Measurements from ENCODE around the gene PRDM1.
A peak's percentile ranks its signal among the peaks of the same experiment; 100 is the strongest.

Gene PRDM1

DNA sequence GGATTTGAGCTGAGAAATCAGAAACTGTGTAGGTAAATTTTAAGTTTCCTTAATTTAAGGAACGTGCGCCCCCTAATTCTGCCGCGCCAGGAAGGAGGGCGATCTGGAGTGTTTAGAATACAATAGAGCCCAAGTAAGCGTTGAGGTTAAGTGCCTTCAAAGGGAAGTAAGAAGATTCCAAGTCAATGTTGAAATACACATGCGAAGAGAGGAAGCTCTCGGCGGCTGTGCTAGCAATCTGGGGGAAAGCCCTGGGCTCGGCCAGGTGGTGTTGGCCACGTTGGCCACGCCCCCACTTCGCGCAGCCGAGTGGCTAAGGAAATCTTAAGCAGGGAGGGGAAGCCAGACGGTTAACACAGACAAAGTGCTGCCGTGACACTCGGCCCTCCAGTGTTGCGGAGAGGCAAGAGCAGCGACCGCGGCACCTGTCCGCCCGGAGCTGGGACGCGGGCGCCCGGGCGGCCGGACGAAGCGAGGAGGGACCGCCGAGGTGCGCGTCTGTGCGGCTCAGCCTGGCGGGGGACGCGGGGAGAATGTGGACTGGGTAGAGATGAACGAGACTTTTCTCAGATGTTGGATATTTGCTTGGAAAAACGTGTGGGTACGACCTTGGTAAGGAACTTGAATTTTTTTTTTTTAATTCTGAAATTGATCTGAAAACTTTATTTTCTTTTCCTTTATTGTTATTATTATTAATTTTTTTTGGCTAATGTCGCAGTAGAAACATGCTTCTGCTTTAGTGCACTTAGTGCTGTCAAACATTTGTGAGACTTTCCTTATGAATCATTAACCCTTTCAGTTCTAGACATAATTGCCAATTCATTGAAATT is at the start of gene PRDM1:
Gene PRDM1 (plus strand): TSS at position 353 of the 830 bp plus-strand sequence. CDS start 218 bp downstream, at position 571.
- DNase-seq (ENCODE audit: low read depth): no peak

GRCh38 chr6:106037060-106037459 is 49.1 kb upstream of the PRDM1 start:
- no peak for DNase-seq (ENCODE audit: low read depth)

DNA sequence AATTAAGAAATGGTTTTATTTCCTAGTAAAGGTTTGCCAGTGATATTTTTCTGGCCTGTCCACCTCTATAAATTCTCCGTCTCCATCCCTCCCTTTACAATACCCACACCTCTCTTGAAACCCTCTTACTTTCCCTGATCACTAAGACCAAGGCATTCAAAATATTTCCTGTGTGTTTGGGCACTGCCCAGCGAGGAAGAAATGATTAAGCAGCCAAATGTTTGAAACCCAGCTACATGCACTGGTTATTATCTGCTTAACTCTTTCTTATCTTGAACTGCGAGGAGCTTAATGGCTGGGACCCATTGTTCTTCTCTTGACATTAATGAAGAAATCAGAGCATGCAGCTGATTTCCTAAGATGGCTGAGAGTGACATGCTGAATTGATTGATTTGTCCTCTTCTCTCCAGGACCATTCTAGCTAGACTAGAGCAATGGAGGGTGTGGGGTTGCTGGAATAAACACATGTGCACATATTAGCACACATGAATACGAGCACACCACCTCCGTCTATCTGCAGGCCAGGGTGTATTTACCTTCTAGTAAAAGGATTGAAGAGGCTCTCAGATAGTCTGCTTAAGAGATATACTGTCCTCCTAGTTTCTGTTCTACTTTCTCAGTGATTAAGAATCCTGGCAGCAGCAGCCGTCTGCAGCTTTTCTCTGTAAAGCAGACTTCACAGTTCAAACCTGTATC is 46.1 kb upstream of the PRDM1 start:
- DNase-seq (ENCODE audit: low read depth): no peak

DNA sequence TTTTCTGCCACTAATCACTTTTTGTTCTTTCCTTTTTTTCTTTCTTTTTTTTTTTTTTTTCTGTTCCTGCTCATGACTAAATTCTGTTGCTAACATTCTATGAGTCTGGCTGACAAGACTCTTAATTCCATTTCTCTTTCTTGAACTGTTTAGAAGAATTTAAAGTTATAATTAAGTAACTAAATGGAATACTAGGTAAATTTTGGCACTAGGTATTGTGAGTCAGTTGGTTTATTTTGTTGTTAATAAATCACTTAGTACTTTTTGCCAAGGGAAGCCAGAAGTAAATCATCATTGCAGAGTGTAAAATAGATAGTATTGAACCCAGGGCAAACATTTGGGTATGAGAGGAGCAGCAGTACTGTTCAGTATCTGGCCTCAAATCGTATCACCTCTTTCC is 42.0 kb upstream of the PRDM1 start:
- no peak for DNase-seq (ENCODE audit: low read depth)

DNA sequence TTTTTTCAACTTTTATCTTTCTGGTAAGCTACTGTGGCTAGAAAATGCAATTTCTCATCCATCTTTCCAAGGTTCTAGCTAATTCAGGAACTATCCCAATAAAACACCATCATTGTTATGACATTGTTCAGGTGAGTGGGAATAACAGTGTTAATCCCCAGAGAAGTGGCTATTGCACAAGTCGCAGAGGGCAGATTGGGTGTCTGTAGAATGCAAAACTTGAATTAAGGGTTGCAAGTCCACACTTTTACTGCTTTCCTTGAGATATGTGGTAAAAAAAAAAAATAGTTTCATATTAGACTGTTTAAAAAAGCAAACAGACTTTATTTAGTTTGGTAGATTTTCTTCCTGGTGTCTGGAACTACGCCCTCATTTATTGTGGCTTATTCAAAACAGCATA is 41.1 kb upstream of the PRDM1 start:
- no peak for DNase-seq (ENCODE audit: low read depth)

DNA sequence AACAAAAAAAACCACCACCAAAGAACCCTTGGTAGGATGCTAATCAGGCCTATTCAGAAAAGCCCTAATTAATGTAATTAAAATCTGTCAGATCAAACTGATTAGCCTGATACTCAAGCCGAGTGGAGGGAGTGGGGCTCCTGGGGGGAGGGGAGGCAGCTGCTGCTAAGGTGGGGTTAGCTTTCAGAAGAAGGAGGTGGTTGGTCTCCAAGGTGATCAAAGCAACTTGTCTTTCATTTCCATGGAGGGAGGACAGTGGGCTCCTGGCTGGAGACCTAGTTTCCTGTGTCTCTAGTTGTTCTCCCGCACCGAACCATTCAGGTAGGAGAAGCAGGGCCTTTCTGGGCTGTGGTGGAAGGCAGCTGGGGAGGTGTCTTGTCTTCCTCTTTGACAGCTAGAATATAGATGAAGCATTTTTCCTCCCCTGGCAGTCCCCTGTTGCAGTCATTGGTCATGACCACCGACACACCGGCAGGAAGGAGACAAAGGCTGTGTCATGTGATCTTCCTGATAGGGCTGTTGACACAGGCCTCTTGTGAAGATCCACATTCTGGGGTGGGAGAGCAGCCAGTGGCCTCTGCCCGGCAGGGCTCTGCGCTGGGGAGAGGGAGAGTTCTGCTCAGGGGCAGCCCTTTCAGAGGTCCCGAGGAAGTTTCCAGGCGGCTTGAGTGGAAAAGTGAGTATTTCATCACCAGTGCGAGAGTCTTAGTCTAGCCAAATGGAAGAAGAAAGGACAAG is 39.9 kb upstream of the PRDM1 start:
- peak; percentile 26 for DNase-seq (ENCODE audit: low read depth)

DNA sequence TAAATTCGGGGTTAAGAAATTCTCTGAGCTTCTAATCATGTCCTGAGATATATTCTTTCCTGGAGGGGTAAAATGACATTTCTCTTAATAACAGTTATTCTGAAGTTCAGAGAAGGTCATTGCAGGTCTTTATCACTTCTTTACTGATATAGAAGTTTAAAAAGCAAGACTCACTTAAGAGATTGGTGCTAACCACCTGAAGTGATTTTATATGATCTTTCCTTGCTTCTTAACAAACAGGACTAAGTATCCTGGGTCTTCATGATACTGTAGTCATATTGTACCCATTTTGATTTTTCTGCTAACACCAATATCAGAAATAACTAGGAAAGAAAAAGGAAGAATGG is 39.3 kb upstream of the PRDM1 start:
- no peak for DNase-seq (ENCODE audit: low read depth)

GRCh38 chr6:106048336-106048735 is 37.8 kb upstream of the PRDM1 start:
- no peak for DNase-seq (ENCODE audit: low read depth)

DNA sequence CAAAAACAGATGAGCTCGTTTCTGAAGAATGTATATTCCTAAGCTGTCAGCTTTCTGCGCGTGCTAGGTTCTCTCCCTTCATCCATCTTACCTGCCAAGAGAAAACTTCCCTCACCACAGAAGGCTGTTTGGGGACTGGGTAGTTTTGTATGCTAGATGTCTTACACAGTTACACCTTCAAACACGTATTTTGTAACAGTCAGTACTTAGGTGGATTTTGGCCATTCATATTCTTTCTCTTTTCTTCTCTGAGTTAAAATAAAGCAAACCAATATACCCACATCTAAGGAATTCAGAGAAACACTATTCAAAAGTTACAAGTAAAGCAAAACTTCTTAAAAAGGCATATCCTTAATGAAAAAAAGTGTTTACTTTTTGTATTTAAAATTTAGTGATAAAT is 35.6 kb upstream of the PRDM1 start:
- DNase-seq (ENCODE audit: low read depth): no peak

DNA sequence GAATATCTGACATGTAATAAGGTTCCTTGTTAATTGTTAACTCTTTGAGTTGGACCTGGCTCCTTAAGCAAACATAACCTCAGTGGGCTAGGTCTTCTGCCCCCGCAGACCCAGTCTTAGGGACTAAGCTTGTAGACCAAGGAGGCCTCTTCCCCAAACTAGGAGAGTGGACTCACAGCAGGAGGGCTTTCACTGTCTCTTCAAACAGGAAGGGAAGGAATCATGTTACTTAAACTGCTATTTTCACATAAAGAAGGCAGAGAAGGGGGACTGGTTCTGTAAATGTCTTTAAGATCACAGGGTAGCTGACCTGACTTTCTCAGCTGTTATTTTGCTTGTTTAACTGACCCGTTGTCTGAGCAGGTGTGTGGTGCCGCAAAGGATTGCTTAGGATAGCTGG is 34.9 kb upstream of the PRDM1 start:
- no peak for DNase-seq (ENCODE audit: low read depth)

DNA sequence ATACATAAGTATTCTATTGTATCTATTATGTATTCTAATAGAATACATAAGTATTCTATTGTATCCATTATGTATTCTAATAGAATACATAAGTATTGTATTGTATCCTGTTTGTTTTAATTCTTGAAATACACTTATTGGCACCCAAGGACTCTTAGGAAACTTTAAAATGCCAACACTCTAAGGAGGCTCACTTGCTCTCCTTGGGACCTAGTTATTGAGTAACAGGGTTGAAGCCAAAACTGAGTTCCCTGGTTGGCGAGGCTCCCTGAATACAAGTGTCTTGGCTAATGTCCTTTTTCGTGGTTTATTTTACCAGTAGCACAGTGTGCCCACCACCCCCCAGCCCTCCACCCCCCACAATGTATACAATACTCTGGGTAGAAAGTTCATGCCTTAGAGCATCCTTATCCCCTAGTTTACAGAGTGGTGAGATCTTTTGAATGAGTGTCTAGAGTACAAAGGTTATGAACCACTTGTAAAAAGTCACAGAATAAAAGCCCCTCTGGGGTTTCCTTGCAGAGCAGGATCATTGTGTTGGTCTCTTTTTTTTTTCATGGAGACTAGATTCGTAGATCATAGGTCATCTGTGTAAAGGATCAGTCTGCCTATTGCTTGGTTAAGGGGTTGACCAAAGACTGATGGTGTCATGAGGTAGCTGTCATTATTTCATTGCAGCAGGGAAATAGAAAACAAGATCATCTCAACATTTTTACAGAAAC is 32.5 kb upstream of the PRDM1 start:
- DNase-seq (ENCODE audit: low read depth): no peak

- no peak for DNase-seq (ENCODE audit: low read depth)
Measured at GRCh38 chr6:106055489-106055888, 30.6 kb upstream of the PRDM1 start.

GRCh38 chr6:106056060-106056745 is 29.9 kb upstream of the PRDM1 start:
- no peak for DNase-seq (ENCODE audit: low read depth)

GRCh38 chr6:106056746-106057390 is 29.3 kb upstream of the PRDM1 start:
- no peak for DNase-seq (ENCODE audit: low read depth)

GRCh38 chr6:106059331-106059730 is 26.8 kb upstream of the PRDM1 start:
- no peak for DNase-seq (ENCODE audit: low read depth)

DNA sequence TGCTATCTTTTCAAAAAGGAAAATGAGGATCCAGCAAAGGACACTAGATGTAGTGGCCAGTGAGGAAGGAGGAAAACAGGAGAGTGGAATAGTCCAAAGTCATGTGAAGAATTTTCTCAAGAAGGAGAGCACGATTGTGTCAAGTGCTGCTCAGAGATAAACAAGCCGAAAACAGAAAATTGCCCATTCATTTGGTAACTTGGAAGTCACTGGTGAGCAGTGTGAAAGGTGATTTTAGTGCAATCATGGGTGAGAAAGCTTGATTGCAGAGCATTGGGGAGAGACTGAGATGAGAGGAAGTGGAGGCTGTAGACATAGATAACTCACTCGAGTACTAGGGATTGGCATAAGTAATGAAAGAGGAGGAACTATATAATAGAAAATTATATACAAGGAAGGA is 26.0 kb upstream of the PRDM1 start:
- no peak for DNase-seq (ENCODE audit: low read depth)

DNA sequence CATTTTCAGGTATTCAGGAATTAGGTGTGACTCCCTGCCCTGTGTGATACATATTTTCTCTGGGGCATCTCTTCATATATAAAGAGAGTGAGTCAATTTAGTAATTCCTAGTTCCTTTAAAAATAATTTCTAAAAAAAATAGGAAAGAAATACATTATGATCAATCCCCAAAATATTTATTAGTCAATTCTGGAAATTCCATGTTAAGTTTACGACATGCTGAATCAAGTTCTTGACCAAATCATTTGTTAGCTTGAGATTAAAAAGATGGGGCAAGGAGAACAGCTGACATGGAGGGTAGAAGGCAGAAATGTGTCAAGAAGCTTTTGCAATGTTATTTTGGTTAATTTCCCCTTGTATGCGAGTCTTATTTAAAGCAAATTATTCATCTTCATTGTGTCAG is 22.7 kb upstream of the PRDM1 start:
- DNase-seq (ENCODE audit: low read depth): no peak

DNA sequence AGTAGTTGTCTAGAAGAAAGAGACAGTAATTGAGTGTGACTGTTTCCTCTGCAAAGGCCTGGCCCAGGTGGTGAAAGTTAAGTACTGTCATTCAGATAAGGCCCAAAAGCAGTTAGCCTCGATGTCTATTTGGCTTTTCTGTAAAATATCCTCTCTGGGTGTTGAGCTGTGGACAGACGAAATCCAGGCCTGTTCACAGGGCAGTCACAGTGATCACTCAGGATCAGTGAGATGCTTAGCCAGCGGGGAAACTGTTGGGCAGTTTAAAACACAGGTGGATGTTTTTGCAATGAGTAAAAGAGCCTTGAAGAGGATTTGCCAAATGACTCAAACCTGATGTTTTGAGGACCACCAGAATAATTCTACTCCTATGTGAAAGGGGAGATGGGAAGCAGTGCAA is 22.0 kb upstream of the PRDM1 start:
- no peak for DNase-seq (ENCODE audit: low read depth)

DNA sequence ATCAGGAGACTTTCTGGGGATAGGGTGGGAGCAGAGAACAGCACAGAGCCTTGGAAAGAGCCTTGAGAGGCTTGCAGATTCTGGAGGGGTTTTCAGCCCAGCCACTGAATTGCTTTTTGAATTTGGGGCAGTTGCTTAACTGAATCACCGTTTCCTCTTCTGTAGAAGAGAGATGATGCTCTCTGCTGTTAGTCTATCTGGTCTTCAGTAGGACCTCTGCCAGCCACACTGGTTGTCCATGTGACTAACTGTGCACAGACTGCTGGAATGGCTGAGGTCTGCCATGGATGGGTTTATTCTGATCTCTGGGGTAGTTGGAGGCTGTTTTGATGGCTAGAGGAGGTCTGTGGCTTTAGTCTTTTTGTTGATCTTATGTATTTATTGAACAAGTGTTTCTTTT is 21.4 kb upstream of the PRDM1 start:
- no peak for DNase-seq (ENCODE audit: low read depth)

GRCh38 chr6:106066989-106067388 is 19.1 kb upstream of the PRDM1 start:
- no peak for DNase-seq (ENCODE audit: low read depth)

- DNase-seq (ENCODE audit: low read depth): no peak
Measured at GRCh38 chr6:106069478-106069877, 16.7 kb upstream of the PRDM1 start.
